Vagina (tissue), 2 donors: ENCODE data around the gene LBH.

Source experiments
- CTCF ChIP-seq, 3 experiments: fragments of 450-650 bp in 2 of 3; fragments of 200-600 bp in 1 of 3; sonication (generic) in 1 of 3; IDR thresholded peaks; one replicate each; pipeline ENCODE4 v1.5.1; 2017 to 2019; ENCODE audit warnings: antibody characterized with exemption in 3 of 3, mild to moderate bottlenecking in 2 of 3, moderate library complexity in 2 of 3
- POLR2AphosphoS5 ChIP-seq, 2 donors: sonication (generic); formaldehyde crosslinking; IDR thresholded peaks; one replicate each; pipeline ENCODE4 v1.9.0; 2017; ENCODE audit warnings: antibody characterized with exemption in 2 of 2, mild to moderate bottlenecking in 2 of 2, low read depth in 1 of 2; ENCODE audit not compliant: insufficient read depth in 1 of 2

DNA sequence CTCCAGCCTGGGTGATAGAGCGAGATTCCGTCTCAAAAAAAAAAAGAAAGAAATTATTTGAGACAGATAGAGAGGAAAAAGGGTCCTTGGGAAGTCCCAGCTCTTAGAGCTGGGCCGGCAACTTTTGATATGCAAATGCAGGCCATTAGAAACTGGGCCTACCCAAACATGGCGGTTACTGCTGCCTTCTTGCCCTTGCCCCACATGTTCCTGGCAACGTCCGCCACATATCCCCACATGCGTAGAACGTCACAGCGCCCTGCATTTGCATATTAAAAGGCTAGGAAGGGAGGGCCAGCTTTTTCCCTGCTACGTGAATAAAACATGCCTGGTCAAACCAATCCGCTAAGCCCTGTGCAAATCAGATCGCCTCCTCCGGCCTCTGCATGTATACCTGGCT lies 40.7 kb upstream of the LBH start:
- TF ChIP-seq CTCF (IDR thresholded peaks at IDR 0.05): no peak
- TF ChIP-seq POLR2AphosphoS5 (IDR thresholded peaks at IDR 0.05; ENCODE audit: insufficient read depth in 1 of 2, low read depth in 1 of 2): no peak
